Measurements from ENCODE around the gene TTLL1.
"Not testable (repeated sequence)": the region's sequence is repeated elsewhere in the genome, so short reads cannot be mapped to it uniquely, and the experiment has no call there.

TTLL1 gene

GRCh38 chr22:43060183-43060582 is 29.0 kb downstream of the TTLL1 start:
- peak; percentile 47 for DNase-seq

- no peak for DNase-seq
Observed at GRCh38 chr22:43057641-43058040, 31.6 kb downstream of the TTLL1 start.

- DNase-seq = no peak
Observed at GRCh38 chr22:43053176-43053575, 36.0 kb downstream of the TTLL1 start.

- DNase-seq = no peak
Observed at GRCh38 chr22:43050995-43051394, 38.2 kb downstream of the TTLL1 start.

- no peak for DNase-seq
Observed at GRCh38 chr22:43047605-43048004, 41.6 kb downstream of the TTLL1 start.

- DNase-seq = no peak
Observed at GRCh38 chr22:43044290-43044712, 44.9 kb downstream of the TTLL1 start.

GRCh38 chr22:43042101-43042780 is 47.0 kb downstream of the TTLL1 start:
- no peak for DNase-seq

GRCh38 chr22:43039800-43040199 is 49.4 kb downstream of the TTLL1 start:
- DNase-seq = no peak

GRCh38 chr22:43038325-43038724 is 50.9 kb downstream of the TTLL1 start:
- no peak for DNase-seq

GRCh38 chr22:43036282-43036829 is 52.8 kb downstream of the TTLL1 start:
- DNase-seq = no peak

- DNase-seq = no peak
Observed at GRCh38 chr22:43035250-43035649, 53.9 kb downstream of the TTLL1 start.

- DNase-seq = no peak
Observed at GRCh38 chr22:43031617-43032016, 57.6 kb downstream of the TTLL1 start.

GRCh38 chr22:43018615-43019014 is 70.6 kb downstream of the TTLL1 start:
- no peak for DNase-seq

GRCh38 chr22:43017525-43018460 is 71.4 kb downstream of the TTLL1 start:
- DNase-seq = no peak

GRCh38 chr22:43016150-43016549 is 73.0 kb downstream of the TTLL1 start:
- not testable (repeated sequence) for DNase-seq

- no peak for DNase-seq
Observed at GRCh38 chr22:43015677-43016042, 73.5 kb downstream of the TTLL1 start.

GRCh38 chr22:43014869-43015676 is 74.1 kb downstream of the TTLL1 start, which contains the start of gene PACSIN2:
TSS of gene PACSIN2 (minus strand) at chr22:43015149. CDS start at chr22:42912080, 103,069 bp downstream.
- DNase-seq = peak; percentile 100

- peak; percentile 23 for DNase-seq
Observed at GRCh38 chr22:43014316-43014868, 74.8 kb downstream of the TTLL1 start.

- peak; percentile 17 for DNase-seq
Observed at GRCh38 chr22:43013355-43014315, 75.6 kb downstream of the TTLL1 start.

- DNase-seq = no peak
Observed at GRCh38 chr22:43012390-43012789, 76.8 kb downstream of the TTLL1 start.

- no peak for DNase-seq
Observed at GRCh38 chr22:43011079-43011478, 78.1 kb downstream of the TTLL1 start.
